GM19468 (cell line): ENCODE measurements around the gene RAB4B.
"Not testable (repeated sequence)": the region's sequence is repeated elsewhere in the genome, so short reads cannot be mapped to it uniquely, and the experiment has no call there.

Source experiments
- ATAC-seq: cut with Tn5 transposase; IDR thresholded peaks from one replicate; pipeline ENCODE4 v1.9.1; 2021; ENCODE audit warnings: mild to moderate bottlenecking, moderate library complexity, moderate number of reproducible peaks; ENCODE audit not compliant: unreplicated experiment; ENCODE audit errors: extremely low read depth

Gene RAB4B

DNA sequence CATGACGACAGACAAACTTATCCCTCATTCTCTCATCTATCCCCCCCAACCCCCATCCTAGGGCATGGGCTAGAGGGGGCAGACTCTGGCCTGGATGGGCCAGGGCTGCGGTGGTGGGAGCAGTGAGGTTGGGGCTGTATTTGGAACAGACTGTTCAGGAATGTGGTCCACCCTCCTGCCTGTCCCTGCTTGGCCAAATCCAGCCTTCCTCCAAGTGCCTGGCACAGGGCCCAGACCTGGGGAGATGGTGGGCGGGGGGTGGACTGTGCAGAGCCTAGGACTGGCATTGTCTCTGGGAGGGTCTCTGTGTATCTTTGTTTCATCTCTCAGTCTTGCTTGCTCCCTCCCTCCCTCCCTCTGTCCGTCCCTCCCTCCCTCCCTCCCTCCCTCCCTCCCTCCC, 35.1 kb downstream of the RAB4B start:
- ATAC-seq, result no peak

DNA sequence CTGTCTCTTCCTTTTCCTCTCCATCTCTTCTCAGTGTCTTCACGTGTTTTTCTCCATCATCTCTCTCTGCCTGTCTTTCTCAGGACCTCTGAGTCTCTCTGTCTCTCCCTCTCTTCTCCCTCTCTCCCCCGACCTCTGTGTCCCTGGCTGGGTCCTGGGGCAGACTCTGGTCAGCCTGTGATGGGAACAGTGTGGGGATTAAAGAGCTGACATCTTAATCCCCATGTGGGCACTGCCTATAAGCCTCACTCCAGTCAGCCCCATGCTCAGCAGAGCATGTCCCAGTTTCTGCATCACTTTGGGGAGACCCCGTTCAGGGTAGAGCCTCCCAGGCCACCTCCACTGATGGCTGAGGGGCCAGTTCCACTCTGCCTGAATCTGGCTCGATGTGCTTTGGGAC, 37.2 kb downstream of the RAB4B start:
- no peak for ATAC-seq

DNA sequence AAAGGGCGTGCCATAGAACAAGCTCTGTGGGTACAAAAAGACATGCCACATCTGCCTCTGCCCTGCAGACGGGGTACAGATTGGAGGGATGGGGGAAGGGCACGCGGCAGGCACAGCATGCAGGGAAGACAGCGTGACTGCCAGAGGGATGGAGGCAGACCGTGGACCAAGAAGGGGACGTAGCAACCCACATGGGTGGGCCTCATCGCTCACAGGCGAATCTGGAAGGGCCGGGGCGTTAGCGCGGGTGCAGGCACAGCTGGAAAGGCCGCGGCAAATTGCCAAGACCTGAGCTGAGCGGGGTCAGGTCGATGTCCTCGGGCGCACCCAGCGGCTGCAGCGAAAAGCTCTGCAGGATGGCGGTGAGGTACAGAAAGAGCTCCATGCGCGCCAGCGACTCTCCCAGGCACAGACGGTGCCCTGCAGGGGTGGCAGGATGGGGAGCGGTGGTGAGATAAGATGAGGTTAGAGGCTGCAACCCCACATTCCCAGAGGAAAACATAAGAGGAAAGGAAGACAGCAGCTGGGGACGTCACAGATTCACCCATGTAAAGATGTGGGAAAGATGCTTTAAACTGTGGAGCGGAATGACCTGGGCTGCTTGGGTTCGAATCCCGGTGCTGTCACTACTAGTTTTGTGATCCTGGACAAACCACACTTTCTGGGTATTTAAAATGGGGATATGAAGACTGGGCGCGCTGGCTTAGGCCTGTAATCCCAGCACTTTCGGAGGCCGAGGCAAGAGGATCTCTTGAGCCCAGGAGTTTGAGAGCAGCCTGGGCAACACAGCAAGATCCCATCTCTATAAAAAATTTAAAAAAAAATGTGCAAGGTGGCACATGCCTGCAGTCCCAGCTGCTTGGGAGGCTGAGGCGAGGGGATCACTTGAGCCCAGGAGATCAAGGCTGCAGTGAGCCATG, 40.7 kb downstream of the RAB4B start:
- not testable (repeated sequence) for ATAC-seq

- ATAC-seq, result not testable (repeated sequence)
Measured at GRCh38 chr19:40819479-40820234, 41.6 kb downstream of the RAB4B start.

GRCh38 chr19:40822161-40822560, 44.1 kb downstream of the RAB4B start:
- no peak for ATAC-seq

GRCh38 chr19:40822704-40823553, 44.9 kb downstream of the RAB4B start:
- not testable (repeated sequence) for ATAC-seq

DNA sequence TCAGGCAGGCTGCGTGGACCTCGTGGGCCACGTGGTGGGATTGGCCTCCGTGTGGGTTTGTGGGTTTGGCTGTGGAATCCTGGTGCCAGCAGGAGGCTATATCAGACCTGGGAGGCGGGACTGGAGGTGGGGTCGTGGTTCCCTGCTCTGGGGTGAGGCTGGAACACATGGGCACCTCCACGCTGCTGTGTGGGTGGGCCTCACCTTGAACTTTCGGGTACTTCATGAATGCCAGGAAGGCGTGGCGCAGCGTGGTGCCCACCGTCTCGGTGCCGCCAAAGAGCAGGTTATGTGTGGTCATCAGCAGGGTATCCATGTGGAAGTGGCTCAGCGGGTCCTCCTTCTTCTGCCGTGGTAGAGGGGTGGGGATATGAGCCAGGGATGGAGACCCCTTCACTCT, 46.9 kb downstream of the RAB4B start:
- not testable (repeated sequence) for ATAC-seq

DNA sequence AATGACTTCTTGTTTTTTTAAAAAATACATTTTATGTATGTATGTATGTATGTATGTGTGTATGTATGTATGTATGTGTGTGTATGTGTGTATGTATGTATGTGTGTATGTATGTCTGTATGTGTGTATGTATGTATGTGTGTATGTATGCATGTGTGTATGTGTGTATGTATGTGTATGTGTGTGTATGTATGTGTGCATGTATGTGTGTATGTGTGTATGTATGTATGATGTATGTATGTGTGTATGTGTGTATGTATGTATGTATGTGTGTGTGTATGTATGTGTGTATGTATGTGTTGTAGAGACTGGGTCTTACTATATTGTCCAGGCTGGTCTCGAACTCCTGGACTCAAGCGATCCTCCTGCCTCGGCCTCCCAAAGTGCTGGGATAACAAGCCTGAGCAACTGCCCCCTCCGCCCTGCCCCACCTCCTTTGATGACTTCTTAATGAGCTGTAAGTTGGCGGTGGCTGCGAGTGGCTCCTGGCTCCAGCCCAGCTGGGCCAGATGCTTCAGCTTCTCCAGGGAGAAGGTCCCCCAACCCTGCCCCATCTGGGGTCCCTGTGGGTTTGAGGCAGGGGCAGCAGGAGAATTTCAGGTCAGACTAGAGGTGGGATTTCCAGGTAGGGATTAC, 47.5 kb downstream of the RAB4B start:
- ATAC-seq, result not testable (repeated sequence)

DNA sequence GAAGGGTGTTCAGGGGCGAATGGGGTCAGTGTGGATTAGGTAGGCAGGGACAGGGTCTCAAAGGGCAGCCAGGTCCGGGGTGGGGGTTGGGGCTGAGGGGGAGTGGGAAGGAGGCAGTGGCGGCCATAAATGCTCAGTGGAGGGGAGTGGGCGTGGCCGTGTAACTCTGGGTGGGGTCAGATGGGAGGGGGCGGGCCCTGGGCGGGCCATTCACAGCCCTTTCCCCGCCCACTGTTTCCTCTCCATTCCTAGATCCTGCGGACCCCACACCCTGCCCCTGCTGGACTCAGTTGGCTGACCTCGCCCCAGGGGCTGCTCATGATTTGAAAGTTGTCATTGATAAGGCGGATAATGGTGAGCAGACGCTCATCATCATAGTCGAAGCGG, 48.3 kb downstream of the RAB4B start:
- ATAC-seq, result not testable (repeated sequence)

- not testable (repeated sequence) for ATAC-seq
Measured at GRCh38 chr19:40826699-40827385, 48.8 kb downstream of the RAB4B start.

GRCh38 chr19:40827386-40828247, 49.6 kb downstream of the RAB4B start:
- ATAC-seq, result no peak

- ATAC-seq, result no peak
Measured at GRCh38 chr19:40829205-40829604, 51.2 kb downstream of the RAB4B start.

DNA sequence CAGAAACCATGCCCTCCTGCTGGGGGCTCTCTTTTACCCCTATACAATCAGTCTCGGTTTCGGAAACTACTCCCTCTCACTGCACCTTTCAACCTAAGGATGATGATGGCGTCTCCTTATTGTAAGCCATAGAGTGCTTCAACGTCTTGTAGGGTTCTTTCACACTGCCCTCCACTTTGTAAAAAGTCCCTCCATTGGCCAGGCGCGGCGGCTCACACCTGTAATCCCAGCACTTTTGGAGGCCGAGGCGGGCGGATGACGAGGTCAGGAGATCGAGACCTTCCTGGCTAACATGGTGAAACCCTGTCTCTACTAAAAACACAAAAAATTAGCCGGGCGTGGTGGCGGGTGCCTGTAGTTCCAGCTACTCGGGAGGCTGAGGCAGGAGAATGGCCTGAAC, 52.7 kb downstream of the RAB4B start:
- ATAC-seq, result not testable (repeated sequence)

GRCh38 chr19:40831502-40832430, 53.7 kb downstream of the RAB4B start:
- no peak for ATAC-seq

GRCh38 chr19:40832431-40832790, 54.4 kb downstream of the RAB4B start:
- not testable (repeated sequence) for ATAC-seq

DNA sequence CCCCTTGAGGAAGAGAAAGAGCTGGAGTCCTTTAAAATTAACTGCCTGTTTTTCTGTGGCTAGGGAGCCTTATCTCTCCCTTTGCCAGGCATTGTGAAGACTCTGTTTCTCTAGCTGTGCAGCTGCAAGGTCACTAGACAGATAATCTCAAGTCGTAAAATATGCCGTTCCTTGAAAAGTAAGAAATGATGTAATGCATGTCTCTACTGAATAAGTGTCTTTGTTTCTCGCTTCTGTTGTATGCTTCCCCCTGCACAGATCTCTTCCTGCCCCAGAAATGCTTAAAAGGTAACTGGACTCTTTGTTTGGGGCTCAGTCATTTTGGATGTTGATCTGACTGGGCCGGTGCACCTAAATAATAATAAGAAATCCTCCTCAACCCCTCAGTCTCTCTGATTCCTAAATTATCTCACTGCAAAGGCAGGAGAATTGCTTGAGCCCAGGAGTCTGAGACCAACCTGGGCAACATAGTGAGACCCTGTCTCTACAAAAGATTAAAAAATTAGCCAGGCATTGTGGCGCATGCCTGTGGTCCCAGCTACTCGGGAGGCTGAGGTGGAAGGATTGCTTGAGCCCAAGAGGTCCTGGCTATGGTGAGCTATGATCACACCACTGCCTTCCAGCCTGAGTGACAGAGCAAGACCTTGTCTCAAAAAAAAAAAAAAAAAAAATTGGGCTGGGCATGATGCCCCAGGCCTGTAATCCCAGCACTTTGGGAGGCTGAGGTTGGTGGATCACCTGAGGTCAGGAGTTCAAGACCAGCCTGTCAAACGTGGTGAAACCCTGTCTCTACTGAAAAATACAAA, 55.9 kb downstream of the RAB4B start:
- not testable (repeated sequence) for ATAC-seq
